ENCODE data around the gene PDE4B.
A peak's percentile ranks its signal among the peaks of the same experiment; 100 is the strongest.

Gene PDE4B

GRCh38 chr1:66348776-66349175 is 556.1 kb downstream of the PDE4B start:
- no peak for DNase-seq

- DNase-seq, result no peak
These were observed 556.5 kb downstream of the PDE4B start for GRCh38 chr1:66349242-66349641.

GRCh38 chr1:66350001-66350547 is 557.4 kb downstream of the PDE4B start:
- DNase-seq, result peak; percentile 68 to 77

GRCh38 chr1:66351478-66351877 is 558.8 kb downstream of the PDE4B start:
- peak; percentile 35 to 71 for DNase-seq

- no peak for DNase-seq
These were observed 559.2 kb downstream of the PDE4B start for GRCh38 chr1:66351913-66352312.

- DNase-seq, result no peak
These were observed 560.1 kb downstream of the PDE4B start for GRCh38 chr1:66352792-66353191.

GRCh38 chr1:66353257-66353656 is 560.6 kb downstream of the PDE4B start:
- DNase-seq, result no peak

GRCh38 chr1:66354311-66355201 is 561.9 kb downstream of the PDE4B start:
- no peak for DNase-seq

- no peak for DNase-seq
These were observed 563.1 kb downstream of the PDE4B start for GRCh38 chr1:66355756-66356155.

- DNase-seq, result no peak
These were observed 563.9 kb downstream of the PDE4B start for GRCh38 chr1:66356605-66357004.

GRCh38 chr1:66357021-66357420 is 564.3 kb downstream of the PDE4B start:
- DNase-seq, result no peak

- no peak for DNase-seq
These were observed 564.9 kb downstream of the PDE4B start for GRCh38 chr1:66357478-66358197.

- peak in 1 of 2 donors; percentile 54 for DNase-seq
These were observed 566.6 kb downstream of the PDE4B start for GRCh38 chr1:66359269-66359668.

- DNase-seq, result no peak
These were observed 567.1 kb downstream of the PDE4B start for GRCh38 chr1:66359815-66360214.

- DNase-seq, result no peak
These were observed 567.6 kb downstream of the PDE4B start for GRCh38 chr1:66360285-66360724.

GRCh38 chr1:66364578-66365391 is 572.1 kb downstream of the PDE4B start:
- DNase-seq, result no peak

- no peak for DNase-seq
These were observed 572.9 kb downstream of the PDE4B start for GRCh38 chr1:66365635-66366034.

GRCh38 chr1:66366634-66367033 is 573.9 kb downstream of the PDE4B start:
- DNase-seq, result no peak

- DNase-seq, result no peak
These were observed 574.7 kb downstream of the PDE4B start for GRCh38 chr1:66367369-66367768.

- DNase-seq, result no peak
These were observed 575.6 kb downstream of the PDE4B start for GRCh38 chr1:66368261-66368660.

GRCh38 chr1:66370462-66370971 is 577.8 kb downstream of the PDE4B start:
- peak; percentile 68 to 70 for DNase-seq

GRCh38 chr1:66371233-66372005 is 578.7 kb downstream of the PDE4B start:
- DNase-seq, result peak; percentile 59 to 65

All from inflammatory macrophage treated with lipopolysaccharide for 1 hour (primary cell).